BE2C (cell line): ENCODE results near the gene ZNF792.
"Not testable (repeated sequence)": the region's sequence is repeated elsewhere in the genome, so short reads cannot be mapped to it uniquely, and the experiment has no call there.

ENCODE experiments used
- DNase-seq: peaks from one replicate; pipeline ENCODE4 v3.0.0-alpha.2; 2020
- H3K27me3 ChIP-seq: fragments of 250-450 bp; sonication (Bioruptor Pico); 2 replicates; pipeline ENCODE4 v1.5.1; 2020; ENCODE audit warnings: mild to moderate bottlenecking
- H3K36me3 ChIP-seq: fragments of 250-450 bp; sonication (Bioruptor Pico); 2 replicates; pipeline ENCODE4 v1.5.1; 2020; ENCODE audit warnings: mild to moderate bottlenecking
- H3K4me1 ChIP-seq: fragments of 250-450 bp; sonication (Bioruptor Pico); 2 replicates; pipeline ENCODE4 v1.5.1; 2020
- H3K4me3 ChIP-seq: 2 replicates; pipeline ENCODE4 v1.5.1; 2011; ENCODE audit warnings: low read depth, low read length
- H3K9me3 ChIP-seq: fragments of 250-450 bp; sonication (Bioruptor Pico); 2 replicates; pipeline ENCODE4 v1.5.1; 2020
- TF ChIP-seq, protein P1 (sequence below): IDR thresholded peaks from 2 replicates; pipeline ENCODE4 v1.5.1; 2012; ENCODE audit warnings: mild to moderate bottlenecking, low read depth, low read length

The ZNF792 gene

GRCh38 chr19:35009424-35010415 lies 45.7 kb upstream of the ZNF792 start:
- Histone ChIP-seq H3K9me3 (no peaks in the 10 kb centered on the region), H3K27me3 (no peaks in the 10 kb centered on the region), H3K4me1 (no peaks in the 10 kb centered on the region), H3K36me3 (peaks cover 51% of the 10 kb centered on the region), H3K4me3 (no peak overlapping the region)
- TF ChIP-seq, protein P1, sequence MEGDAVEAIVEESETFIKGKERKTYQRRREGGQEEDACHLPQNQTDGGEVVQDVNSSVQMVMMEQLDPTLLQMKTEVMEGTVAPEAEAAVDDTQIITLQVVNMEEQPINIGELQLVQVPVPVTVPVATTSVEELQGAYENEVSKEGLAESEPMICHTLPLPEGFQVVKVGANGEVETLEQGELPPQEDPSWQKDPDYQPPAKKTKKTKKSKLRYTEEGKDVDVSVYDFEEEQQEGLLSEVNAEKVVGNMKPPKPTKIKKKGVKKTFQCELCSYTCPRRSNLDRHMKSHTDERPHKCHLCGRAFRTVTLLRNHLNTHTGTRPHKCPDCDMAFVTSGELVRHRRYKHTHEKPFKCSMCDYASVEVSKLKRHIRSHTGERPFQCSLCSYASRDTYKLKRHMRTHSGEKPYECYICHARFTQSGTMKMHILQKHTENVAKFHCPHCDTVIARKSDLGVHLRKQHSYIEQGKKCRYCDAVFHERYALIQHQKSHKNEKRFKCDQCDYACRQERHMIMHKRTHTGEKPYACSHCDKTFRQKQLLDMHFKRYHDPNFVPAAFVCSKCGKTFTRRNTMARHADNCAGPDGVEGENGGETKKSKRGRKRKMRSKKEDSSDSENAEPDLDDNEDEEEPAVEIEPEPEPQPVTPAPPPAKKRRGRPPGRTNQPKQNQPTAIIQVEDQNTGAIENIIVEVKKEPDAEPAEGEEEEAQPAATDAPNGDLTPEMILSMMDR, result no peak
- no peak for DNase-seq

GRCh38 chr19:35008891-35009341 lies 44.9 kb upstream of the ZNF792 start:
- peaks cover 43% of the 10 kb centered on the region for H3K36me3 ChIP-seq
- TF ChIP-seq, protein P1, result no peak

GRCh38 chr19:35007427-35007826 lies 43.4 kb upstream of the ZNF792 start:
- H3K27me3 ChIP-seq, H3K4me3 ChIP-seq, H3K9me3 ChIP-seq, H3K4me1 ChIP-seq, DNase-seq: not testable (repeated sequence)
- peaks cover 38% of the 10 kb centered on the region for H3K36me3 ChIP-seq

More at GRCh38 chr19:35008891-35009341, 44.9 kb upstream of the ZNF792 start:
- Histone ChIP-seq H3K9me3 (no peaks in the 10 kb centered on the region), H3K27me3 (no peaks in the 10 kb centered on the region), H3K4me3 (no peak overlapping the region), H3K4me1 (no peaks in the 10 kb centered on the region)
- no peak for DNase-seq

- TF ChIP-seq, protein P1, result no peak
- Histone ChIP-seq H3K9me3 (no peaks in the 10 kb centered on the region), H3K4me1 (no peaks in the 10 kb centered on the region), H3K36me3 (peaks cover 34% of the 10 kb centered on the region), H3K27me3 (no peaks in the 10 kb centered on the region), H3K4me3 (no peak overlapping the region)
- DNase-seq, result no peak
Measured at GRCh38 chr19:35006999-35007365, 43.0 kb upstream of the ZNF792 start.

GRCh38 chr19:35006342-35006998 lies 42.4 kb upstream of the ZNF792 start:
- H3K27me3 ChIP-seq, result no peaks in the 10 kb centered on the region
- peaks cover 29% of the 10 kb centered on the region for H3K36me3 ChIP-seq
- DNase-seq, result no peak
- TF ChIP-seq, protein P1, result no peak
- no peaks in the 10 kb centered on the region for H3K9me3 ChIP-seq
- H3K4me1 ChIP-seq, result no peaks in the 10 kb centered on the region
- no peak overlapping the region for H3K4me3 ChIP-seq

DNA sequence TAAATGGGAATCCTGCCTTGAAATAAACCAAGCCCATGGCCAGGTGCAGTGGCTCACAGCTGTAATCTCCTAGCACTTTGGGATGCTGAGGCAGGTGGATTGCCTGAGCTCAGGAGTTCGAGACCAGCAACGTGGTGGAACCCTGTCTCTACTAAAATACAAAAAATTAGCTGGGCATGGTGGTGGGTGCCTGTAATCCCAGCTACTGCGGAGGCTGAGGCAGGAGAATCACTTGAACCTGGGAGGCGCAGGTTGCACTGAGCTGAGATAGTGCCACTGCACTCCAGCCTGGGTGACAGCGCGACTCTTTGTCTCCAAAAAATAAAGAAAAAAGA lies 41.9 kb upstream of the ZNF792 start:
- not testable (repeated sequence) for H3K27me3 ChIP-seq, H3K9me3 ChIP-seq, H3K4me1 ChIP-seq, H3K4me3 ChIP-seq, DNase-seq
- peaks cover 26% of the 10 kb centered on the region for H3K36me3 ChIP-seq
